ENCODE measurements around the gene SPINT2. TPM values are rescaled to one million over a fixed set of nuclear protein-coding genes. Genes with fewer than 3 reads are reported as not detected.

SPINT2 gene
- total RNA-seq, 2 experiments from 2014 or later: 36.7 to 77.2 TPM

DNA sequence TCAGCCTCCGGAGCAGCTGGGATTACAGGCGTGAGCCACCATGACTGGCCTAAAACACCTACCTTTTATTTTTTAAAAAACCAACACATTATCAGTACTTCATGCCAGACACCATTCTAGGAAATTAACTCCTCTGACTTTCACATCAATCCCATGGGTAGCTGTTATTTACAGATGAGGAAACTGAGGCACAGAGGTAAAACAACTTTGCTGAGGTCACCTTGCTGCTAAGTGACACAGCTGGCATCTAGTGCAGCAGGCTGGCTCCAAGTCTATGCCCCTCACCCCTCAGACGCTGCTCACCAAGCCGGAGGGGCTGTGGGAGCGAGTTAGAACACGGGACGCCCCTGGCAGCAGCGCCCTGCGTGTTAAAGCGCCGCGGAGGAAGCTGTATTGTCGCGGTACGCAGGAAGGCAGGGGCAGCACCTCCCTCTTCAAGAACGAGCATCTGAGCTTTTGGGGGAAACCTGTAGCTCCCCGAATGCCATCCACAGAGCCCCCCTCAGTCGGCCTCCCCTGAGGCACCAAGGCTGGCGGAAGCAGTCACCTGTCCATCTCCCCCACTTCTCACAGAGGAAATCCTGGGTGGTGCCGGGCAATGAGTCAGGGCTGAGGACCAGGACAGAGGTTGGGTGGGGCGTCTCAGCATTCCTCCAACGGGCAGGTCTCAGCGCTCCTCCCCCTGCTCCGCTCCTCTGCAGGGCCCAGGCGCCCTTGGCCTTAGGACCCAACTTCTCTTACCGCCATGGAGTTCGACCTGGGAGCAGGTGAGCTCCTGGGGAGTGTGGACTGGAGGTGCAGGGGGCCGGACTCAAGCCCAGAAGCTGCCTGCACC is 39.4 kb downstream of the SPINT2 start, which contains the start of gene C19orf33:
TSS of gene C19orf33 (plus strand) at position 735 of the 835 bp plus-strand sequence. CDS start at position 746, 11 bp downstream.
- no peak within 1 kb of the TSS for H2AFZ ChIP-seq (ENCODE audit: low read length)
- CTCF ChIA-PET (ENCODE audit: unreplicated experiment): interaction anchor here (0.5 kb wide), 1 partner anchor 263 kb away, joined by 3 read pairs; no protein-coding TSS in a partner anchor

DNA sequence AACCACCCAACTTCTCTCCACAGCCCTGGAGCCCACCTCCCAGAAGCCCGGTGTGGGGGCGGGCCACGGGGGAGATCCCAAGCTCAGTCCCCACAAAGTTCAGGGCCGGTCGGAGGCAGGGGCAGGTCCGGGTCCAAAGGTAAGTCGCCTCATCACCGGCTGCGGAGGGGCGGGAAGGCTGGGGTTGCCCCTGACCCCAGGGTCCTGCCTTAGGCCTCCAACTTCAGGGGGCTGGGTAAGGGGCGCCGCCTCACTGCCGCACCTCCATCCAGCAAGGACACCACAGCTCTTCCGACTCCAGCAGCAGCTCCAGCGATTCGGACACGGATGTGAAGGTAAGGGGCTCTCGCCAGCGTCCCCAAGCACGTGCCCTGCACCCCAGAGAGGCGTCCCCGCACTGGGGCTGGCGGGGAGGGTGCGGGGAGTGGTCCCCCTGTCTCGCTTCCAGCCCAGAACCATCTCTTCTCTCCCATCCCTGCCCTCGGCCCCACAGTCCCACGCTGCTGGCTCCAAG is 40.0 kb downstream of the SPINT2 start:
- Histone ChIP-seq H3K9me3 (ENCODE audit: low read length) (no peaks in the 10 kb centered on the region), H3K27ac (ENCODE audit: low read depth, low read length, poor library complexity, severe bottlenecking) (no peak overlapping the region), H3K4me1 (ENCODE audit: insufficient read depth, low read length, poor library complexity, severe bottlenecking) (no peaks in the 10 kb centered on the region), H3K9me2 (ENCODE audit: insufficient read depth, low read length) (no peaks in the 10 kb centered on the region), H2AFZ (ENCODE audit: low read length) (no peak overlapping the region), H3K4me2 (ENCODE audit: low read length) (no peak overlapping the region), H3K4me3 (ENCODE audit: low read depth, low read length, poor library complexity, severe bottlenecking) (no peak overlapping the region), H3K79me2 (ENCODE audit: insufficient read depth, low read depth, low read length) (no peaks in the 10 kb centered on the region), H3K36me3 (ENCODE audit: insufficient read depth, low read length) (peaks cover 9% of the 10 kb centered on the region; the same call in 1 of the 2 replicates), H4K20me1 (ENCODE audit: insufficient read depth, low read length) (no peaks in the 10 kb centered on the region)
- ChIA-PET POLR2A (no interaction called here), CTCF (ENCODE audit: unreplicated experiment) (interaction anchor here (0.5 kb wide), 1 partner anchor 264 kb away, joined by 3 read pairs; no protein-coding TSS in a partner anchor)
- no peak for DNase-seq (ENCODE audit: low spot score)
- intact Hi-C loops (cut with micrococcal nuclease; ENCODE audit: unreplicated experiment): no loop called here
- no TSS peak for BruUV-seq (replicated peaks)
- TF ChIP-seq, protein P1, sequence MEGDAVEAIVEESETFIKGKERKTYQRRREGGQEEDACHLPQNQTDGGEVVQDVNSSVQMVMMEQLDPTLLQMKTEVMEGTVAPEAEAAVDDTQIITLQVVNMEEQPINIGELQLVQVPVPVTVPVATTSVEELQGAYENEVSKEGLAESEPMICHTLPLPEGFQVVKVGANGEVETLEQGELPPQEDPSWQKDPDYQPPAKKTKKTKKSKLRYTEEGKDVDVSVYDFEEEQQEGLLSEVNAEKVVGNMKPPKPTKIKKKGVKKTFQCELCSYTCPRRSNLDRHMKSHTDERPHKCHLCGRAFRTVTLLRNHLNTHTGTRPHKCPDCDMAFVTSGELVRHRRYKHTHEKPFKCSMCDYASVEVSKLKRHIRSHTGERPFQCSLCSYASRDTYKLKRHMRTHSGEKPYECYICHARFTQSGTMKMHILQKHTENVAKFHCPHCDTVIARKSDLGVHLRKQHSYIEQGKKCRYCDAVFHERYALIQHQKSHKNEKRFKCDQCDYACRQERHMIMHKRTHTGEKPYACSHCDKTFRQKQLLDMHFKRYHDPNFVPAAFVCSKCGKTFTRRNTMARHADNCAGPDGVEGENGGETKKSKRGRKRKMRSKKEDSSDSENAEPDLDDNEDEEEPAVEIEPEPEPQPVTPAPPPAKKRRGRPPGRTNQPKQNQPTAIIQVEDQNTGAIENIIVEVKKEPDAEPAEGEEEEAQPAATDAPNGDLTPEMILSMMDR (conservative IDR thresholded peaks at IDR 0.05; ENCODE audit: low read length): no peak
- TF ChIP-seq EZH2phosphoT487 (IDR thresholded peaks at IDR 0.05; ENCODE audit: borderline replicate concordance, low read depth, low read length): no peak

More for the DNA sequence above, 39.4 kb downstream of the SPINT2 start, which contains the start of gene C19orf33:
- Histone ChIP-seq H4K20me1 (ENCODE audit: insufficient read depth, low read length) (no peaks in the 10 kb centered on the region), H3K4me3 (ENCODE audit: low read depth, low read length, poor library complexity, severe bottlenecking) (no peak within 1 kb of the TSS), H3K9me2 (ENCODE audit: insufficient read depth, low read length) (no peaks in the 10 kb centered on the region), H3K9me3 (ENCODE audit: low read length) (no peaks in the 10 kb centered on the region), H3K27ac (ENCODE audit: low read depth, low read length, poor library complexity, severe bottlenecking) (no peak within 1 kb of the TSS), H3K4me1 (ENCODE audit: insufficient read depth, low read length, poor library complexity, severe bottlenecking) (no peaks in the 10 kb centered on the region), H3K4me2 (ENCODE audit: low read length) (no peak within 1 kb of the TSS), H3K36me3 (ENCODE audit: insufficient read depth, low read length) (peaks cover 9% of the 10 kb centered on the region; the same call in 1 of the 2 replicates), H3K79me2 (ENCODE audit: insufficient read depth, low read depth, low read length) (no peaks in the 10 kb centered on the region)
- intact Hi-C loops (cut with micrococcal nuclease; ENCODE audit: unreplicated experiment): no loop called here
- POLR2A ChIA-PET: no interaction called here
- BruUV-seq (replicated peaks): no TSS peak
- TF ChIP-seq, protein P1 (conservative IDR thresholded peaks at IDR 0.05; ENCODE audit: low read length): no peak
- no peak for TF ChIP-seq EZH2phosphoT487 (IDR thresholded peaks at IDR 0.05; ENCODE audit: borderline replicate concordance, low read depth, low read length)
- DNase-seq (ENCODE audit: low spot score): no peak
